Brain microvascular endothelial cell (primary cell): Measurements from ENCODE around the gene PCDHA7.

Experiments used
- DNase-seq: peaks from one replicate; pipeline ENCODE4 v3.0.0-alpha.2; 2020
- H3K27ac ChIP-seq: fragments of 250-450 bp; sonication (Bioruptor Pico); 2 replicates; pipeline ENCODE4 v1.5.1; 2020; ENCODE audit warnings: mild to moderate bottlenecking, moderate library complexity
- H3K27me3 ChIP-seq: fragments of 250-450 bp; sonication (Bioruptor Pico); replicated peaks from 2 replicates; pipeline ENCODE4 v1.5.1; 2020; ENCODE audit warnings: mild to moderate bottlenecking
- H3K36me3 ChIP-seq: fragments of 250-450 bp; sonication (Bioruptor Pico); replicated peaks from 2 replicates; pipeline ENCODE4 v1.5.1; 2020; ENCODE audit warnings: mild to moderate bottlenecking
- H3K4me3 ChIP-seq: 2 replicates; pipeline ENCODE4 v1.5.1; 2011; ENCODE audit warnings: low read depth, mild to moderate bottlenecking, control low read depth, low read length, moderate library complexity
- in situ Hi-C: cut with HindIII; loops from 2 replicates; pipeline ENCODE4 v1.10.0; 2017; ENCODE audit warnings: low sequenced_read_pairs, low pct_ligation_motif_present
- TF ChIP-seq, protein P1 (sequence below): IDR thresholded peaks from 2 replicates; pipeline ENCODE4 v1.5.1; 2011; ENCODE audit warnings: low read depth, mild to moderate bottlenecking, moderate library complexity, low read length, control low read depth, inconsistent platforms; ENCODE audit errors: missing control alignments

The PCDHA7 gene

DNA sequence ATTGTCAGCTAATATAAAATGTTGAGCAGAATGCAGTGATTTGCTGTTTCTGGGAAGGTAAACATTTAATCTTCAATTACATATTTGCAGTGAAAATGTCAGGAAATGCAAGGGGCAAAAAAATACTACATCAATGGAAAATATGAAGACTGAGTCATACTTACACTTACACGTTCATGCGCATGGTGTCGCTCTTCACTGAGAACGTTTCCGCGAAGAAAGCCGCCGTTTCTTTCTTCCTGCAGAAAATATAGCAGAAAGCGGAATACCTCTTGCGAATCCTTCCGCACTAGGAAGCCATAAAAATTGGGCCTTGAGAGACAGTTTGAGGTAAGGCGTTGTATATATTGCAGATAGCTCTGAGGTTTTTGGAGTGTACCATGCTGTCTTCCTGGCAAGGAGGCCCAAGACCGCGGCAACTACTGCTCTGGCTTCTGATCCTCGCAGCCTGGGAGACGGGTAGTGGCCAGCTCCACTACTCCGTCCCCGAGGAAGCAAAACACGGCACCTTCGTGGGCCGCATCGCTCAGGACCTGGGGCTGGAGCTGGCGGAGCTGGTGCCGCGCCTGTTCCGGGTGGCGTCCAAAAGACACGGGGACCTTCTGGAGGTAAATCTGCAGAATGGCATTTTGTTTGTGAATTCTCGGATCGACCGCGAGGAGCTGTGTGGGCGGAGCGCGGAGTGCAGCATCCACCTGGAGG is 48.0 kb downstream of the PCDHA7 start, which contains the start of gene PCDHA13:
PCDHA13 (plus strand) TSS at position 236 of the 702 bp plus-strand sequence; CDS start at position 381, 145 bp downstream.
- no peaks in the 10 kb centered on the region for H3K36me3 ChIP-seq
- H3K27me3 ChIP-seq = no peaks in the 10 kb centered on the region
- H3K4me3 ChIP-seq = no peak within 1 kb of the TSS
- no peak for DNase-seq
- TF ChIP-seq, protein P1, sequence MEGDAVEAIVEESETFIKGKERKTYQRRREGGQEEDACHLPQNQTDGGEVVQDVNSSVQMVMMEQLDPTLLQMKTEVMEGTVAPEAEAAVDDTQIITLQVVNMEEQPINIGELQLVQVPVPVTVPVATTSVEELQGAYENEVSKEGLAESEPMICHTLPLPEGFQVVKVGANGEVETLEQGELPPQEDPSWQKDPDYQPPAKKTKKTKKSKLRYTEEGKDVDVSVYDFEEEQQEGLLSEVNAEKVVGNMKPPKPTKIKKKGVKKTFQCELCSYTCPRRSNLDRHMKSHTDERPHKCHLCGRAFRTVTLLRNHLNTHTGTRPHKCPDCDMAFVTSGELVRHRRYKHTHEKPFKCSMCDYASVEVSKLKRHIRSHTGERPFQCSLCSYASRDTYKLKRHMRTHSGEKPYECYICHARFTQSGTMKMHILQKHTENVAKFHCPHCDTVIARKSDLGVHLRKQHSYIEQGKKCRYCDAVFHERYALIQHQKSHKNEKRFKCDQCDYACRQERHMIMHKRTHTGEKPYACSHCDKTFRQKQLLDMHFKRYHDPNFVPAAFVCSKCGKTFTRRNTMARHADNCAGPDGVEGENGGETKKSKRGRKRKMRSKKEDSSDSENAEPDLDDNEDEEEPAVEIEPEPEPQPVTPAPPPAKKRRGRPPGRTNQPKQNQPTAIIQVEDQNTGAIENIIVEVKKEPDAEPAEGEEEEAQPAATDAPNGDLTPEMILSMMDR = peak; percentile 6
- in situ Hi-C loops = no loop called here
- no peak within 1 kb of the TSS for H3K27ac ChIP-seq

- Histone ChIP-seq H3K27ac (no peak overlapping the region), H3K27me3 (no peaks in the 10 kb centered on the region), H3K36me3 (no peaks in the 10 kb centered on the region), H3K4me3 (no peak overlapping the region)
- no peak for DNase-seq
- in situ Hi-C loops = no loop called here
- TF ChIP-seq, protein P1 = no peak
Observed at GRCh38 chr5:140882591-140882899, 48.5 kb downstream of the PCDHA7 start.

- H3K4me3 ChIP-seq = no peak overlapping the region
- no peak for DNase-seq
- TF ChIP-seq, protein P1 = no peak
- in situ Hi-C loops = no loop called here
- H3K27me3 ChIP-seq = no peaks in the 10 kb centered on the region
- H3K27ac ChIP-seq = no peak overlapping the region
- H3K36me3 ChIP-seq = no peaks in the 10 kb centered on the region
Observed at GRCh38 chr5:140883373-140883772, 49.3 kb downstream of the PCDHA7 start.

- TF ChIP-seq, protein P1 = no peak
- no peaks in the 10 kb centered on the region for H3K27me3 ChIP-seq
- DNase-seq = no peak
- H3K4me3 ChIP-seq = no peak overlapping the region
- in situ Hi-C loops = no loop called here
- H3K27ac ChIP-seq = no peak overlapping the region
- H3K36me3 ChIP-seq = no peaks in the 10 kb centered on the region
Observed at GRCh38 chr5:140883927-140884697, 50.0 kb downstream of the PCDHA7 start.
